A673 (cell line): ENCODE data around the gene NPTX1. TPM values are rescaled to one million over a fixed set of nuclear protein-coding genes. Genes with fewer than 3 reads are reported as not detected.

Experiments used
- BruUV-seq: library from RNA; stranded (reverse); fragments of 400-500 nt; replicated peaks from 2 replicates; lab custom pipeline; 2021; lab: Mats Ljungman, UMichigan
- CTCF ChIA-PET: fragments of 300-600 bp; sonication (Branson Sonifier 250); formaldehyde crosslinking; loops from one replicate; lab custom pipeline; 2022; ENCODE audit warnings: antibody characterized with exemption; lab: Charles Lee
- POLR2A ChIA-PET: fragments of 300-600 bp; sonication (Branson Sonifier 250); formaldehyde crosslinking; loops from one replicate; lab custom pipeline; 2022; ENCODE audit warnings: antibody characterized with exemption; ENCODE audit not compliant: low non-redundant PET; lab: Charles Lee
- DNase-seq: peaks from one replicate; pipeline ENCODE4 v3.0.0-alpha.2; 2015; ENCODE audit warnings: low spot score
- H3K27ac ChIP-seq: fragments of 200-600 bp; sonication (generic); 2 replicates; pipeline ENCODE4 v1.5.1; 2016; ENCODE audit warnings: mixed run types, low read depth, mild to moderate bottlenecking, mixed read lengths, antibody characterized with exemption, low read length; ENCODE audit not compliant: poor library complexity, severe bottlenecking
- H3K27me3 ChIP-seq: fragments of 200-600 bp; sonication (generic); replicated peaks from 2 replicates; pipeline ENCODE4 v1.6.1; 2017; ENCODE audit warnings: mixed run types, low read depth, mild to moderate bottlenecking, mixed read lengths, antibody characterized with exemption, low read length; ENCODE audit not compliant: insufficient read depth, poor library complexity
- H3K36me3 ChIP-seq: fragments of 200-600 bp; sonication (generic); 2 replicates; pipeline ENCODE4 v1.6.1; 2016; ENCODE audit warnings: mixed run types, mild to moderate bottlenecking, mixed read lengths, antibody characterized with exemption, low read length; ENCODE audit not compliant: insufficient read depth, poor library complexity, severe bottlenecking
- H3K4me1 ChIP-seq: fragments of 200-600 bp; sonication (generic); 2 replicates; pipeline ENCODE4 v1.6.1; 2017; ENCODE audit warnings: mixed run types, mild to moderate bottlenecking, mixed read lengths, antibody characterized with exemption, low read length; ENCODE audit not compliant: insufficient read depth, poor library complexity, severe bottlenecking
- H3K4me3 ChIP-seq: fragments of 200-600 bp; sonication (generic); 2 replicates; pipeline ENCODE4 v1.5.1; 2016; ENCODE audit warnings: low read depth, mixed run types, mild to moderate bottlenecking, mixed read lengths, low read length; ENCODE audit not compliant: poor library complexity, severe bottlenecking
- H3K9me3 ChIP-seq: fragments of 200-600 bp; sonication (generic); 2 replicates; pipeline ENCODE4 v1.6.1; 2016; ENCODE audit warnings: mixed run types, low read depth, mild to moderate bottlenecking, mixed read lengths, antibody characterized with exemption, low read length; ENCODE audit not compliant: poor library complexity, severe bottlenecking
- EZH2 ChIP-seq: fragments of 200-600 bp; sonication (generic); IDR thresholded peaks from 2 replicates; pipeline ENCODE4 v1.6.1; 2017; ENCODE audit warnings: borderline replicate concordance, low read depth, mild to moderate bottlenecking, mixed read lengths, antibody characterized with exemption, low read length; ENCODE audit not compliant: poor library complexity, severe bottlenecking
- intact Hi-C: fragments of 100-400 bp; cut with micrococcal nuclease; formaldehyde crosslinking; loops from one replicate; pipeline ENCODE4 v1.10.0; 2022; ENCODE audit not compliant: unreplicated experiment
- total RNA-seq: library from RNA; stranded (reverse); gene quantifications from 2 replicates; pipeline ENCODE4 v1.2.3, GENCODE V29; 2021
- TF ChIP-seq, protein P1 (sequence below): fragments of 300-800, 200-600 bp; sonication (generic); conservative IDR thresholded peaks from 2 replicates; pipeline ENCODE4 v1.5.1; 2017; ENCODE audit warnings: low read depth, mild to moderate bottlenecking, antibody characterized with exemption, low read length, moderate library complexity, mixed read lengths

The NPTX1 gene
- total RNA-seq, 1 experiment from 2014 or later, result 0.43 TPM

DNA sequence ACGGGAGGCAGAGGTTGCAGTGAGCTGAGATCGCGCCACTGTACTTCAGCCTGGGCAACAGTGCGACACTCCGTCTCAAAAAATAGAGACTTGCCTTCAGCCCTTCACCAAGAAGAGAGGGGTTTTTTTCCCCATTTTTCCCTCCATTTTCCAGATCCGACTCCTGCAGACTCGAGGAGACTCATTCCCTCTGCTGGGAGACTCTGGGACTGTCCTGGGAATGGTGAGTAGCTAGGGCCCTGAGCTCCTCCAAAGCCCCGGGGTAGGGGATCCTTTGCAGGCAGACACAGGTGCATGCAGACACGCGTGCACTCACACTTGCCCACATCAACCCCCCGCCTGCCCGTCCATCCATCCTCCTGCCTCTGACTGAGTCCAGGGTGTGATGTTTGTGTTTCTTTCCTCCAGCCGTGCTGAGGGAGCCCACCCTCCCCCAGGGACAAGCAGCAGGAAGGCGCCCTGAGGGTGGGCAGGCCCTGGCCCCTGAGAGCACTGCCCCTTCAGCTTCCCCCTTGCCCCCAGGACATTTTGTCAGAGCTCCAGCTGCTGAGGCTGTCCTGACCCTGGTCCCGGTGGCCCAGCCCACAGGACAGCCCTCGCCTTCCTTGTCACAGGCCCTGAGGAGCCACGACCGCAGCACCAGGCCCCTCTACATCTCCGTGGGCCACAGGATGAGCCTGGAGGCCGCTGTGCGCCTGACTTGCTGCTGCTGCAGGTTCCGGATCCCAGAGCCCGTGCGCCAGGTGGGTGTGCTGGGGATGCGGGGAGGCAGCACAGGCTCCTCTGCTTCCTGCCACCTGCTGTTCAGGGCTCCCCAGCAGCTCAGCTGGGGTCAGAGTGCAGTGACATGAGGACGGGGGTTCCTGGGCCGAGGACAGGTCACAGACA lies 51.3 kb downstream of the NPTX1 start:
- no peak for TF ChIP-seq EZH2
- TF ChIP-seq, protein P1, sequence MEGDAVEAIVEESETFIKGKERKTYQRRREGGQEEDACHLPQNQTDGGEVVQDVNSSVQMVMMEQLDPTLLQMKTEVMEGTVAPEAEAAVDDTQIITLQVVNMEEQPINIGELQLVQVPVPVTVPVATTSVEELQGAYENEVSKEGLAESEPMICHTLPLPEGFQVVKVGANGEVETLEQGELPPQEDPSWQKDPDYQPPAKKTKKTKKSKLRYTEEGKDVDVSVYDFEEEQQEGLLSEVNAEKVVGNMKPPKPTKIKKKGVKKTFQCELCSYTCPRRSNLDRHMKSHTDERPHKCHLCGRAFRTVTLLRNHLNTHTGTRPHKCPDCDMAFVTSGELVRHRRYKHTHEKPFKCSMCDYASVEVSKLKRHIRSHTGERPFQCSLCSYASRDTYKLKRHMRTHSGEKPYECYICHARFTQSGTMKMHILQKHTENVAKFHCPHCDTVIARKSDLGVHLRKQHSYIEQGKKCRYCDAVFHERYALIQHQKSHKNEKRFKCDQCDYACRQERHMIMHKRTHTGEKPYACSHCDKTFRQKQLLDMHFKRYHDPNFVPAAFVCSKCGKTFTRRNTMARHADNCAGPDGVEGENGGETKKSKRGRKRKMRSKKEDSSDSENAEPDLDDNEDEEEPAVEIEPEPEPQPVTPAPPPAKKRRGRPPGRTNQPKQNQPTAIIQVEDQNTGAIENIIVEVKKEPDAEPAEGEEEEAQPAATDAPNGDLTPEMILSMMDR, result no peak
- no peak overlapping the region for H3K27ac ChIP-seq
- DNase-seq, result no peak

DNA sequence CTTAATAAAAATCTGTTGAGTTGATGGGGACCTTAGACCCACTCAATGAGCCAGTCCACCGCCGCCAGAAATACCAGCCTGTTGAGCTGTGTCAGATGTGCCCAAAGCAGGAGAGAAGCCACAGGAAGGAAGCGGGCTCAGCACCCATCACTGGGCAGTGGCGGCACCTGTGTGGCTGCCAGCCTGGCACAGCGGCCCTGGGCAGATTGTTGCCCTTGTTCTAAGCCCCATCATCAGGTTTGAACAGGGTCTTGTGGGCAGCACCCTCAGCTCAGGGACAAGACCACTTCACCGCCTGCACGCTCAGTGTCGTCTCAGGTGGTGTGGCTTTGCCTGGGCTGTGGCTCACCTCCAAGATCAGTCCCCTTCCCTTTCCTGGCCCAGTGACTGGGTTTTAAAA lies 52.1 kb downstream of the NPTX1 start:
- Histone ChIP-seq H3K36me3 (no peaks in the 10 kb centered on the region), H3K27me3 (no peaks in the 10 kb centered on the region), H3K4me1 (no peaks in the 10 kb centered on the region), H3K9me3 (no peaks in the 10 kb centered on the region), H3K4me3 (no peak overlapping the region), H3K27ac (no peak overlapping the region)
- DNase-seq, result no peak
- intact Hi-C loops, result no loop called here
- TF ChIP-seq EZH2, result no peak
- TF ChIP-seq, protein P1, result no peak
- POLR2A ChIA-PET, result no interaction called here
- CTCF ChIA-PET, result interaction anchor here (1.1 to 1.3 kb wide), 2 partner anchors 229 to 674 kb away, joined by 3 read pairs; no protein-coding TSS in a partner anchor
- BruUV-seq, result no TSS peak

More for the DNA sequence above, 51.3 kb downstream of the NPTX1 start:
- ChIA-PET CTCF (interaction anchor here (0.5 to 1.3 kb wide), 4 partner anchors 29 to 673 kb away, joined by 3 to 10 read pairs (median 4); no protein-coding TSS in a partner anchor), POLR2A (no interaction called here)
- BruUV-seq, result no TSS peak
- Histone ChIP-seq H3K27me3 (no peaks in the 10 kb centered on the region), H3K36me3 (no peaks in the 10 kb centered on the region), H3K4me1 (no peaks in the 10 kb centered on the region), H3K9me3 (no peaks in the 10 kb centered on the region), H3K4me3 (no peak overlapping the region)
- intact Hi-C loops, result loop anchor here (5.0 kb wide), 1 partner anchor 477 kb away; no protein-coding TSS in a partner anchor

DNA sequence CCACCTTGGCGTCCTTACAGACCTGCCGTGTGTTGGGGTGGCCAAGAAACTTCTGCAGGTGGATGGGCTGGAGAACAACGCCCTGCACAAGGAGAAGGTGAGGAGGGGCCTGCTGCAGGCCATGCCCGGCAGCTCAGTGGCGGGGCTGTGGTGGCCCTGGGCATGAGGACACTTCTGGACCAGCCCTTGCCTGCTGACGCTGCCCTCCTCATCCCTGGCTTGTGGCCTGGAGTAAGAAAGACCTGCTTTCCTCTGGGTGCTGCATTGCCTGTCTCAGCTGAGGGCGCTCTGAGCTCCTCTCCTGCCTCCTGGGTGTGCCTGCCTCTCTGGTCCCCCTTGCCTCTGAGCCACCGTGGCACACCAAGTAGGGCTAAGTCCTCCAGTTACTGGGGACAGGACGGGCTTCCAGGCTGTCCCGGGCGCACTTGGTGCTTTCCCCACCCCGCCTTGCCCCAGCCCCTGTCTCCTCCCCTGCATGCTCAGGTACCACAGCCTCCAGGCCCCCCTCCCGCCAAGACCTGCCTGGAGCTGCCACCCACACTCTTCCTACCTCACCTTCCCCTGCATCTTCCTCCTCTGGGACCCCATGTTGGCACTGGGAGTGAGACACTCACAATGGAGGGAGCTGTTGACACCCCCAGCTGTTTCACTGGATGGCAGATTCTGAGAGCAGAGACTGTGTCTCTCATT lies 52.7 kb downstream of the NPTX1 start:
- CTCF ChIA-PET, result interaction anchor here (1.3 kb wide), 1 partner anchor 228 kb away, joined by 3 read pairs; no protein-coding TSS in a partner anchor

More for the DNA sequence above, 52.7 kb downstream of the NPTX1 start:
- TF ChIP-seq EZH2, result no peak
- TF ChIP-seq, protein P1, result no peak
- Histone ChIP-seq H3K27me3 (no peaks in the 10 kb centered on the region), H3K36me3 (no peaks in the 10 kb centered on the region), H3K9me3 (no peaks in the 10 kb centered on the region), H3K4me1 (no peaks in the 10 kb centered on the region), H3K27ac (no peak overlapping the region), H3K4me3 (no peak overlapping the region)
- no peak for DNase-seq
- BruUV-seq, result no TSS peak
- POLR2A ChIA-PET, result no interaction called here
- intact Hi-C loops, result no loop called here
